GM12891 (cell line): ENCODE results near the gene ZFYVE1.
"Not testable (repeated sequence)": the region's sequence is repeated elsewhere in the genome, so short reads cannot be mapped to it uniquely, and the experiment has no call there.

Experiments used
- PAX5 ChIP-seq: IDR thresholded peaks from 2 replicates; pipeline ENCODE4 v1.6.1; 2011; ENCODE audit warnings: low read length, moderate library complexity, mild to moderate bottlenecking; ENCODE audit not compliant: insufficient read depth, severe bottlenecking
- POLR2A ChIP-seq: IDR thresholded peaks from 2 replicates; pipeline ENCODE4 v1.6.1; 2011; ENCODE audit warnings: low read depth, low read length, control low read depth
- POLR2AphosphoS5 ChIP-seq: IDR thresholded peaks from 2 replicates; pipeline ENCODE4 v1.6.1; 2011; ENCODE audit warnings: low read depth, low read length, control low read depth
- TAF1 ChIP-seq: IDR thresholded peaks from 2 replicates; pipeline ENCODE4 v1.6.1; 2011; ENCODE audit warnings: low read depth, low read length, control low read depth

DNA sequence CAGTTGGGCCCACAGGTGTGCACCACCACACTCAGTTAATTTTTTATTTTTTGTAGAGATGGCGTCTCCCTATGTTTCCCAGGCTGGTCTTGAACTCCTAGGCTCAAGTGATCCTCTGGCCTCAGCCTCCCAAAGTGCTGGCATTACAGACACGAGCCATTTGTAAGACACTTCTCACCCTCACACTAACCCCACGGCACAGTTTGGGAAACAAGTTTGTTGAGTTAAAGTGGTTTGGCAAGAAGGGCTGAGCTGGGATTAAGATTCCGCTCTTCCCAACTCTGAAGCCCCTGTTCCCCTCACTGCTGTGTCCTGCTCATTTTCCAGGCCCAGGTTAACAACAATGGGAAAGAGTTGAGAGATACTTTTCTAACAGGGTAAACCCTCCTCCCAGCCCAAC is 65.9 kb downstream of the ZFYVE1 start:
- not testable (repeated sequence) for TF ChIP-seq POLR2A, TAF1, POLR2AphosphoS5, PAX5
